ENCODE measurements around the gene GAB3. TPM values are rescaled to one million over a fixed set of nuclear protein-coding genes. Genes with fewer than 3 reads are reported as not detected.
A peak's percentile ranks its signal among the peaks of the same experiment; 100 is the strongest.

Gene GAB3
- total RNA-seq, 1 experiment from 2014 or later, result 26.2 TPM

DNA sequence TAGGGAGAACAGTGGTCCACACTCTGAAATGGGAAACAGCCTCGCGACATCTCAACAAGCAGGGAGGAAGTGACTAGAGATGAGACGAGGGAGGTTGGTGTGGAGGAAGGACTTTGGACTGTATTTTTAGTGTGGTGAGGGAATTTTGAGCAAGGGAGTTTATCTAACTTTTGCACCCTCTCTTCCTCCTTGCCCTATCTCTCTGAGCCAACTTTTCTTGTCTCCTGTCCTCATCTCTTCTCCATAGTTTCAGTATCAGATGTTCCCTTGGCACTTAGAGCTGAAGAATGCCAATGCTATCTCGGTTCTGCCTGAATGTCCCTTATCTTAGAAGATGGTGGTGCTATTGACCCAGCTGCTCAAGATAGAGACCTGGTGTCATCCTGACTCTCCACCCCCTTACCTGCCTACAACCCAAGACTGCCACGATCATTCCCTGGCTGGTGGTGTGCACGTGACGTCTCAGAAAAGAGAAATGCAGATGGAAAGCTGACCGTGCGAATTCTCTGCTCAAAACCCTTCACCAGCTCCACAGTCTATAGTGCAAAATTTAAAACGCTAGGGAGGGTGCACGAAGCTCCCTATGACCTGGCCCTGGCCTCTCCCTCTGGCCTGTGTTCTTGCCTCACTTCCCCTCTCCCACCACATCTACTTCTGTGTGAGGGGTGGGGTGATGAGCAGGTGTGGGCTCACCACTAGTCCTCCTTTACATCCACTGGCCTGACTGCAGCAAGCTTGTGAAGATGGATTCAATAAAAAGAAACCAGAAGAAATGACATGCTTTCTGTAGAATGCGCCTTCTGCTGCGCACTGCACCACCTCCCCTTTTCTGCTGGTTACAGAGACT, 33.5 kb upstream of the GAB3 start:
- Histone ChIP-seq H3K36me3 (ENCODE audit: insufficient read depth, low read length) (no peaks in the 10 kb centered on the region), H3K79me2 (ENCODE audit: low read length) (no peaks in the 10 kb centered on the region), H3K4me2 (ENCODE audit: low read depth, low read length, poor library complexity, severe bottlenecking) (peak overlapping the region; percentile 27), H3K9ac (ENCODE audit: low read length) (no peak overlapping the region), H3K4me1 (ENCODE audit: low read length) (peaks cover 6% of the 10 kb centered on the region; the same call in 1 of the 2 replicates), H3K4me3 (ENCODE audit: low read length) (no peak overlapping the region), H3K27ac (ENCODE audit: low read length) (no peak overlapping the region), H3K9me3 (ENCODE audit: low read length) (no peaks in the 10 kb centered on the region), H4K20me1 (ENCODE audit: insufficient read depth, low read depth, low read length) (no peaks in the 10 kb centered on the region), H2AFZ (ENCODE audit: low read length) (no peak overlapping the region), H3K27me3 (ENCODE audit: low read length) (no peaks in the 10 kb centered on the region), H3K9me2 (replicated peaks; ENCODE audit: insufficient read depth, low read length) (no peaks in the 10 kb centered on the region)
- no peak for DNase-seq

DNA sequence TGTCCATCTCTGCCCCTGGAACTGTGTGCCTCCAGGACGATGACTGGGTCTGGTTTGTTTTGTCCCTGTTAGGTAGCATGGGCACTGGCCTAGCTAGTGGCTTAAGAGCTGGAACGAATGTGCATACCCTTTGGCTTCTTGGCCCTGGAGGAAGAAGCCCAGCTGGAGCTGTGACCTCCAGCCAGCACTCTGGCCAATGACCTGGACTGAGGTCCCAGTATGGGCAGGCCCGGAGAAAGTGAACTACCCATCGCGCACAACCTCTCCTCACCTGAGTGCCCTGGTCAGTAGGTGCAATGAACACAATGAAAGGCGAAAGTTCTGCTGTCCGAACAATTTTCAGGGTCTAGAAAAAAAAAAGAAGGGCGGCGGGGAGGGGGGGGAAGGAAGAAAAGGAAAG, 30.1 kb upstream of the GAB3 start:
- no peak for DNase-seq
- Histone ChIP-seq H3K9me3 (ENCODE audit: low read length) (no peaks in the 10 kb centered on the region), H3K27ac (ENCODE audit: low read length) (no peak overlapping the region), H4K20me1 (ENCODE audit: insufficient read depth, low read depth, low read length) (no peaks in the 10 kb centered on the region; the same call in 1 of the 2 replicates), H3K4me3 (ENCODE audit: low read length) (no peak overlapping the region), H3K9ac (ENCODE audit: low read length) (no peak overlapping the region), H3K4me2 (ENCODE audit: low read depth, low read length, poor library complexity, severe bottlenecking) (no peak overlapping the region), H3K36me3 (ENCODE audit: insufficient read depth, low read length) (peaks cover under 1% of the 10 kb centered on the region; the same call in 1 of the 2 replicates), H3K27me3 (ENCODE audit: low read length) (no peaks in the 10 kb centered on the region), H3K79me2 (ENCODE audit: low read length) (no peaks in the 10 kb centered on the region), H2AFZ (ENCODE audit: low read length) (no peak overlapping the region), H3K9me2 (replicated peaks; ENCODE audit: insufficient read depth, low read length) (no peaks in the 10 kb centered on the region), H3K4me1 (ENCODE audit: low read length) (peaks cover 6% of the 10 kb centered on the region; the same call in 1 of the 2 replicates)

DNA sequence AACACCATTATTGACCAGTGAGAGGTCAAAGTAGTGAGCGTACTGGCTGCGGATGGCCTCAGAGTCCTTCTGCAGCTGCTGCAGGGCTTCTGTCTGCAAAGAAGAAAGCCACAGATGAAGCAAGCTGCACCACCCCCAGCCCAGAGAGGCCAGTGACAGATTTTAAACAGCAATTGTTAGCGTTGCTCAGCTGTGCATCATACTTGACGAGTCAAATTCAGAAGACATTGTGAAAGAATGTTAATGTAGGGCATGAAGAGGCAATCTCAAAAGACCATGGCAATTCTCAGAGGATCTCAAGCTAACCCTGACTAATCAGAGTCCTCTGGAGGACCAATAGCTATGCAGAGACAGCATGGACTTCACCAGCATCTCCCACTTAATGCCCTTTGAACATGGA, 28.4 kb upstream of the GAB3 start:
- no peak for DNase-seq
- Histone ChIP-seq H3K4me3 (ENCODE audit: low read length) (no peak overlapping the region), H3K27ac (ENCODE audit: low read length) (no peak overlapping the region), H3K36me3 (ENCODE audit: insufficient read depth, low read length) (peaks cover 6% of the 10 kb centered on the region; the same call in 1 of the 2 replicates), H3K79me2 (ENCODE audit: low read length) (no peaks in the 10 kb centered on the region), H3K9me2 (replicated peaks; ENCODE audit: insufficient read depth, low read length) (no peaks in the 10 kb centered on the region), H3K4me1 (ENCODE audit: low read length) (peaks cover 6% of the 10 kb centered on the region; the same call in 1 of the 2 replicates), H3K9me3 (ENCODE audit: low read length) (no peaks in the 10 kb centered on the region), H3K9ac (ENCODE audit: low read length) (no peak overlapping the region), H4K20me1 (ENCODE audit: insufficient read depth, low read depth, low read length) (no peaks in the 10 kb centered on the region; the same call in 1 of the 2 replicates), H3K4me2 (ENCODE audit: low read depth, low read length, poor library complexity, severe bottlenecking) (no peak overlapping the region), H3K27me3 (ENCODE audit: low read length) (no peaks in the 10 kb centered on the region), H2AFZ (ENCODE audit: low read length) (no peak overlapping the region)

- DNase-seq, result no peak
- Histone ChIP-seq H3K9me2 (replicated peaks; ENCODE audit: insufficient read depth, low read length) (no peaks in the 10 kb centered on the region), H3K27ac (ENCODE audit: low read length) (no peak overlapping the region), H3K4me3 (ENCODE audit: low read length) (no peak overlapping the region), H3K4me2 (ENCODE audit: low read depth, low read length, poor library complexity, severe bottlenecking) (no peak overlapping the region), H3K9ac (ENCODE audit: low read length) (no peak overlapping the region), H3K36me3 (ENCODE audit: insufficient read depth, low read length) (peaks cover 15% of the 10 kb centered on the region; the same call in 1 of the 2 replicates), H3K27me3 (ENCODE audit: low read length) (no peaks in the 10 kb centered on the region), H3K9me3 (ENCODE audit: low read length) (no peaks in the 10 kb centered on the region), H3K79me2 (ENCODE audit: low read length) (no peaks in the 10 kb centered on the region), H2AFZ (ENCODE audit: low read length) (no peak overlapping the region), H4K20me1 (ENCODE audit: insufficient read depth, low read depth, low read length) (peaks cover 9% of the 10 kb centered on the region; the same call in 1 of the 2 replicates), H3K4me1 (ENCODE audit: low read length) (no peaks in the 10 kb centered on the region)
These were observed 25.9 kb upstream of the GAB3 start for GRCh38 chrX:154776753-154777152.

GRCh38 chrX:154775419-154776349, 24.8 kb upstream of the GAB3 start:
- H3K79me2 ChIP-seq (ENCODE audit: low read length), result no peaks in the 10 kb centered on the region
- no peak for DNase-seq
- H3K27me3 ChIP-seq (ENCODE audit: low read length), result no peaks in the 10 kb centered on the region
- no peak overlapping the region for H2AFZ ChIP-seq (ENCODE audit: low read length)
- peaks cover 14% of the 10 kb centered on the region; the same call in 1 of the 2 replicates for H4K20me1 ChIP-seq (ENCODE audit: insufficient read depth, low read depth, low read length)
- H3K9ac ChIP-seq (ENCODE audit: low read length), result no peak overlapping the region
- no peak overlapping the region for H3K4me3 ChIP-seq (ENCODE audit: low read length)
- no peaks in the 10 kb centered on the region for H3K9me3 ChIP-seq (ENCODE audit: low read length)
- no peaks in the 10 kb centered on the region for H3K4me1 ChIP-seq (ENCODE audit: low read length)
- no peak overlapping the region for H3K4me2 ChIP-seq (ENCODE audit: low read depth, low read length, poor library complexity, severe bottlenecking)
- H3K36me3 ChIP-seq (ENCODE audit: insufficient read depth, low read length), result peaks cover 18% of the 10 kb centered on the region; the same call in 1 of the 2 replicates
- H3K27ac ChIP-seq (ENCODE audit: low read length), result no peak overlapping the region
- H3K9me2 ChIP-seq (replicated peaks; ENCODE audit: insufficient read depth, low read length), result no peaks in the 10 kb centered on the region

GRCh38 chrX:154774622-154775021, 23.7 kb upstream of the GAB3 start:
- 0 out of 2 replicates have a peak, but pooled peaks cover 3% of the 10 kb centered on the region for H3K79me2 ChIP-seq (ENCODE audit: low read length)
- H3K9ac ChIP-seq (ENCODE audit: low read length), result no peak overlapping the region
- DNase-seq, result no peak
- no peaks in the 10 kb centered on the region for H3K9me2 ChIP-seq (replicated peaks; ENCODE audit: insufficient read depth, low read length)
- no peak overlapping the region for H3K4me2 ChIP-seq (ENCODE audit: low read depth, low read length, poor library complexity, severe bottlenecking)
- H3K9me3 ChIP-seq (ENCODE audit: low read length), result no peaks in the 10 kb centered on the region
- no peaks in the 10 kb centered on the region for H3K27me3 ChIP-seq (ENCODE audit: low read length)
- no peak overlapping the region for H2AFZ ChIP-seq (ENCODE audit: low read length)
- no peak overlapping the region for H3K4me3 ChIP-seq (ENCODE audit: low read length)
- H3K27ac ChIP-seq (ENCODE audit: low read length), result no peak overlapping the region
- peaks cover 20% of the 10 kb centered on the region; the same call in 1 of the 2 replicates for H3K36me3 ChIP-seq (ENCODE audit: insufficient read depth, low read length)
- H3K4me1 ChIP-seq (ENCODE audit: low read length), result no peaks in the 10 kb centered on the region
- peaks cover 14% of the 10 kb centered on the region; the same call in 1 of the 2 replicates for H4K20me1 ChIP-seq (ENCODE audit: insufficient read depth, low read depth, low read length)

DNA sequence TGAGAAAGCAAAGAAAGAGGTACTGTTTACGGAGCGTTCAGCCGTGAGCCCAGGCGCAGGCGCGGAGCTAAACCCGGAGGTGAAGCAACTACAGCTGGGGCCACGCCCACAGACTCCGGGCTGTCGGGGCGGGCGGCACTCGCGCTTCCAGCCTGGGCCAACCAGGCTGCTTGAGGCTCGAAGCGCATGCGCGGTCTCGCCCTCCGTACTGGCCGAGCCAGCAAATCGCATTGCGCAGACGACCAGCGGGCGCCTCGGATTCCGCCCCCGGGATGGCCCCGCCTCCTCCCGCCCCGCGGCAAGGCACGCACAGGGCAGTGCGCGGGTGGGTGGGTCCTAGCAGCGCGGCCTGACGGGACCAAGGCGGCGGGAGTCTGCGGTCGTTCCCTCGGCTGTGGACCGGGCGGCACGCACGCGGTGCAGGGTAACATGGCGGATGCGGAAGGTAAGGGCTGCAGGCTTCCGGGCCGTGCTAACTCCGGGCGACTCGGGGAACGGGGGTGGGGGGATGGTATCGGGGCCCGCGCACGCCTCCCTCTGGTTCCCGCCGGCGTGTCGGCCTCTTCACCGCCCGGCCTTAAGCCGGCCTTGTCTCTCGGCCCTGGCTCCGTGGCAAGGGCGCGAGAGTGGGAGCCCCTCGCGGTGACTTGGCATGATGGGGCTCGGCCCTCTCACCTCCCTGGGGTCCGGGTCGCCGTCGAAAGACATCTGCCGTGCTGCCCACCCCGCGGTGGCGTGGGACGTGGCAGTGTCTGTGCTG, 11.8 kb upstream of the GAB3 start, which contains the start of gene DKC1:
DKC1 (plus strand) TSS at position 328 of the 760 bp plus-strand sequence; CDS start at position 430, 102 bp downstream.
- Histone ChIP-seq H3K4me3 (ENCODE audit: low read length) (peak within 1 kb of the TSS; percentile 68), H3K9me3 (ENCODE audit: low read length) (no peaks in the 10 kb centered on the region), H3K27me3 (ENCODE audit: low read length) (no peaks in the 10 kb centered on the region), H2AFZ (ENCODE audit: low read length) (0 out of 2 replicates have a peak within 1 kb of the TSS, but pooled peaks have one; percentile 73), H3K79me2 (ENCODE audit: low read length) (peaks cover 31% of the 10 kb centered on the region), H3K4me2 (ENCODE audit: low read depth, low read length, poor library complexity, severe bottlenecking) (peak within 1 kb of the TSS; percentile 76), H3K27ac (ENCODE audit: low read length) (peak within 1 kb of the TSS; percentile 75), H3K9me2 (replicated peaks; ENCODE audit: insufficient read depth, low read length) (no peaks in the 10 kb centered on the region), H3K36me3 (ENCODE audit: insufficient read depth, low read length) (peaks cover 28% of the 10 kb centered on the region), H3K4me1 (ENCODE audit: low read length) (peaks cover 14% of the 10 kb centered on the region), H4K20me1 (ENCODE audit: insufficient read depth, low read depth, low read length) (peaks cover 9% of the 10 kb centered on the region; the same call in 1 of the 2 replicates), H3K9ac (ENCODE audit: low read length) (peak within 1 kb of the TSS; percentile 87)
- DNase-seq, result peak; percentile 97

All from Karpas-422 (cell line).